Activated gamma-delta T cell treated with anti-CD3 and anti-CD28 coated beads, Interleukin-2, amount 50 U/mL, for 16 hours (primary cell): ENCODE measurements around the gene CNTNAP2.
"Not testable (repeated sequence)": the region's sequence is repeated elsewhere in the genome, so short reads cannot be mapped to it uniquely, and the experiment has no call there.

ENCODE experiments used
- DNase-seq: peaks from one replicate; pipeline ENCODE4 v3.0.0-alpha.2; 2020; ENCODE audit warnings: low read depth

Gene CNTNAP2

DNA sequence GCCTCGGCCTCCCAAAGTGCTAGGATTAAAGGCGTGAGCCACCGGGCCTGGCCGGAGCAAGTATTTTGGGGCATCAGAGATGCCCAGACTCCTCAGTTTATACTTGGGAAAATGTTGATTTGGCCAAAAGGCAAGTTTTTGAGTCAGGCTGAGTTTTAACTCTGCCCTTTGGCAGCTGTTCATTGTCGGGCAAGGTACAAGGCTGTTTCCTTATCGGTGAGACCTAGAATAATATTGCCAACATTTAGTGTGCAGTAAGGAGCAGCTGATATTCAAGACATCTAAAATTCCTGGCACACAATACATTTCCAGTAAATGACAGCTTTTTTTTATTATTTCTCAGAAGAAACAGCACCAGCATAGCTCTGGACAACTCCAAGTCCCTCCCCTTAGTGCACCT is 2326.3 kb downstream of the CNTNAP2 start:
- no peak for DNase-seq

GRCh38 chr7:148445260-148446044 is 2328.9 kb downstream of the CNTNAP2 start:
- DNase-seq, result no peak

GRCh38 chr7:148447221-148447849 is 2330.7 kb downstream of the CNTNAP2 start:
- DNase-seq, result no peak

DNA sequence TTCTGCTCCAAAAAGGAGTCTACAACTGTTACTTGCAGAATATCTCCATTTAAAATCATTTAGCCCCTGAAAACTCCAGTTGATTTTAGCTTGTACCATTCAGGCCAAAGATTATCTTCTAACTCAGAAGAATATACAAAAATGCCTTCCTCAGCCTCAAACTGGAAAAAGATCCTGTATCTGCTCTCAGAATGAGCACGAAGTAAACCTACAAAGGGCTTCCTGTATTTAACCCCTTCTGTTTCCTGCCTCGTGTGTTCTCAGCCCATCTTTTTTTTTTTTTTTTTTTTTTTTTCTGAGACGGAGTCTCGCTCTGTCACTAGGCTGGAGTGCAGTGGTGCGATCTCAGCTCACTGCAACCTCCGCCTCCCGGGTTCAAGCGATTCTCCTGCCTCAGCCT is 2334.9 kb downstream of the CNTNAP2 start:
- DNase-seq, result not testable (repeated sequence)

GRCh38 chr7:148456351-148456750 is 2339.8 kb downstream of the CNTNAP2 start:
- DNase-seq, result no peak

DNA sequence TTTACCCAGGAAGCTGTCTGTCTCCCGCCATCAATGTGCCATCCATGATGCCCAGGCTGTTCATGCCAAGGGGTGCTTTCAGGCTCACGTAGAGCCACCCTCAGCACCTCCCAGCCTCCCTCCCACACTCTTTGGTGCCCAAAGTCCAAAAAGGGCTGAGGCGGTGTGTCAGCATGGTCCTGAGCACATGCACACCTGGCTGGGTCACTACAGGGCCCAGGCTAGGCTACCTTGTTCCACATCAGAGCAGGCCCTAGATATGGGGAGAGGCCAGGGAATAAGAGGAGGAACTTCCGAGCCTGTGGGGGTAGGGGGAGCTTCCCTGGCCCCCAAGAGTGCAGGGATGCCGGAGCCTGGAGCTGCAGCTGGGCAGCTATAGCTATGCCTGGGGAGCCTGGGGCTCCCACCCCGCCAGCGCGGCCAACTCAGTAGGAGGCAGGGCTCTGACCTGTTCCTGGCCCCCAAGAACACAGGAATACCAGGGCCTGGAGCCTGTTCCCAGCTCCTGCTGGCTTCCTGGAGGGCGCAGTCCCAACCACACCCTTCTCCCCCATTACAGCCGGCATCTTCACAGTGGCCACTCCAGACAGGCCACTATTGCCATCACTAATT is 2340.8 kb downstream of the CNTNAP2 start:
- no peak for DNase-seq

DNA sequence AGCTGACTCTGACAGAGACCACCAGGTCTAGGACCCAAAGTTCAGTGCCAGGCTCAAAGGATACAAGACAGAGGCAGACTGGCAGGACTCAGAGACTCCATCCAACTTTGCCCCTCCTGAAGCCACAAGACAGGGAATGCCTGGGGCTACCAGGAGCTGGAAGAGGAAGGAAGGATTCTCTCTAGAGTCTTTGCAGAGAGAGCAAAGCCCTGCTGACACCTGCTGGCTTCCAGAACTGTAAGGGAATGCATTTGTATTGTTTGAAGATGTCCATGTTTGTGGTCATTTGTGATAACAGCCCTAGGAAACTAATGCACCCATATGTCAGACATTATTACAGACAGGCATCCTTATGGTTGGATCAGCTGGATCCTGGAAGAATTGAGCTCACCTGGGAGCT is 2341.7 kb downstream of the CNTNAP2 start:
- no peak for DNase-seq

- DNase-seq, result no peak
Observed at GRCh38 chr7:148461392-148462179, 2345.0 kb downstream of the CNTNAP2 start.

- DNase-seq, result not testable (repeated sequence)
Observed at GRCh38 chr7:148462774-148463173, 2346.2 kb downstream of the CNTNAP2 start.

DNA sequence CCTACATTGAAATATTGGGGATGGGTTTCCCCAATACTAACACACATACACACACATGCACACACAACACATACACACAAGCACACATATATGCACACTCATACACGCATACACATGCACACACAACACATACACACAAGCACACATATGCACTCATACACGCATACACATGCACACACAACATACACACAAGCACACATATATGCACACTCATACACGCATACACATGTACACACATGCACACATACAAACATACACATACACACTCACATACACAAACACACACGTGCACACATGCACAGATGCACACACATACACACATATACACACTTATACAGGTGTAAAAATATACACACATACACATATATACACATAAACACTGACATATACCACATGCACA is 2346.6 kb downstream of the CNTNAP2 start:
- DNase-seq, result no peak

GRCh38 chr7:148464947-148465346 is 2348.3 kb downstream of the CNTNAP2 start:
- no peak for DNase-seq

- DNase-seq, result not testable (repeated sequence)
Observed at GRCh38 chr7:148465441-148465840, 2348.8 kb downstream of the CNTNAP2 start.

DNA sequence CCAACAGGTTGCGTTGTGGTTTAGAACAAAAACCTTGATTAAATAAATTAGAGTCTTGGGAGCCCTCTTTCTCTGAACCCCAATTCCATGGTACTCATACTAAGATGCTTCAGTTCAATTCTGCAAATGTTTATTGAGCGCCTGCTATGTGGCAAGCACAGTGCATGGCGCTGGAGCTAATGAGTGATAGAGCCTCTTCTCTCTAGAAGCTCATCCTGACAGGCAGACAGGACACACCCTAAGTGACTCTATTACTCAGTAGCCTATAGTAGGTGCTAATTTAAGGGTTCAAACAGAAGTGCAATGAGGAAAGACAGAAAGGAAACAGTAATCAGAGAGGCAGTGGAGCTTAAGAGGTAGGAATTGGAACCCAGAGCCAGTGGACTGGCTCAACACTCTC is 2349.5 kb downstream of the CNTNAP2 start:
- DNase-seq, result no peak

DNA sequence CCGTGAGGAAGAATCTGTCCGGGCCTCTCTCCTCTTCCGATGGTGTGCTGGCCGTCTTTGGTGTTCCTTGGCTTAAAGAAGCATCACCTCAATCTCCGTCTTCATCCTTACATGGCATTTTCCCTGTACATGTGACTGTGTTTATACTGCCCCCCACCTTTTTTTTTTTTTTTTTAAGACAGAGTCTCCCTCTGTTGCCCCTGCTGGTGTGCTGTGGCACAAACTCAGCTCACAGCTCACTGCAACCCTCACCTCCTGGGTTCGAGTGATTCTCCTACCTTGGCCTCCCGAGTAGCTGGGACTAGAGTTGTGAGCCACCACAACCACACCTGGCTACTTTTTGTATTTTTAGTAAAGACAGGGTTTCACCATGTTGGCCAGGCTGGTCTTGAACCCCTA is 2352.1 kb downstream of the CNTNAP2 start:
- no peak for DNase-seq
